Tibial nerve (tissue), 4 donors: ENCODE data around the gene PARD3B. TPM values are rescaled to one million over a fixed set of nuclear protein-coding genes. Genes with fewer than 3 reads are reported as not detected.

ENCODE experiments used
- DNase-seq, 2 donors: peaks; one replicate each; pipeline ENCODE4 v3.0.0-alpha.2; 2019; ENCODE audit warnings: low spot score in 2 of 2
- H3K27ac ChIP-seq, 4 donors: fragments of 200-600 bp; sonication (generic) in 3 of 4; one replicate each; pipeline ENCODE4 v1.5.1; 2017 to 2019; ENCODE audit warnings: mild to moderate bottlenecking in 1 of 4
- H3K27me3 ChIP-seq, 2 donors: fragments of 200-600 bp; sonication (generic) in 1 of 2; one replicate each; pipeline versions ENCODE4 v1.5.1 to v1.6.0; 2017 to 2019
- H3K36me3 ChIP-seq, 3 donors: fragments of 200-600 bp; sonication (generic); one replicate each; pipeline ENCODE4 v1.5.1; 2018 to 2019
- H3K4me1 ChIP-seq, 4 donors: fragments of 200-600 bp; sonication (generic) in 3 of 4; one replicate each; pipeline ENCODE4 v1.5.1; 2017 to 2019
- H3K4me3 ChIP-seq, 4 donors: fragments of 200-600 bp; sonication (generic) in 3 of 4; one replicate each; pipeline ENCODE4 v1.5.1; 2017 to 2019; ENCODE audit warnings: mild to moderate bottlenecking in 1 of 4, moderate library complexity in 1 of 4
- H3K9me3 ChIP-seq, 4 donors: fragments of 200-600 bp; sonication (generic) in 3 of 4; one replicate each; pipeline ENCODE4 v1.5.1; 2017 to 2019
- CTCF ChIP-seq, 5 experiments: fragments of 200-600 bp in 3 of 5; fragments of 450-650 bp in 2 of 5; sonication (generic) in 3 of 5; IDR thresholded peaks; one replicate each; pipeline ENCODE4 v1.5.1; 2016 to 2019; ENCODE audit warnings: antibody characterized with exemption in 5 of 5, mild to moderate bottlenecking in 3 of 5, moderate library complexity in 2 of 5
- EP300 ChIP-seq, 2 donors: sonication (generic); formaldehyde crosslinking; IDR thresholded peaks; one replicate each; pipeline ENCODE4 v1.6.1; 2017; ENCODE audit warnings: antibody characterized with exemption in 2 of 2, mild to moderate bottlenecking in 1 of 2
- POLR2A ChIP-seq, 2 donors: fragments of 450-650 bp; IDR thresholded peaks; one replicate each; pipeline ENCODE4 v1.6.1; 2017; ENCODE audit warnings: antibody characterized with exemption in 2 of 2, mild to moderate bottlenecking in 2 of 2, moderate library complexity in 2 of 2
- WGBS, 2 donors: methylation state at CpG; one replicate each; pipeline ENCODE4 v1.1.5; 2018; 5-methylcytosine and 5-hydroxymethylcytosine counted together
- total RNA-seq, 4 donors: library from RNA; depleted of rRNA; stranded (reverse); fragments of >200 nt; gene quantifications; one replicate each; pipeline ENCODE4 v1.1.0, GENCODE V29; 2016

The PARD3B gene
- total RNA-seq, 4 donors from 2014 or later: 47.4 to 101 (median 64.8) TPM

- no peaks in the 10 kb centered on the region for H3K27me3 ChIP-seq
- no peaks in the 10 kb centered on the region for H3K4me1 ChIP-seq
- no peak overlapping the region for H3K27ac ChIP-seq
- no peak overlapping the region for H3K4me3 ChIP-seq
- H3K36me3 ChIP-seq: peaks cover 0 to 15% (median 0%) of the 10 kb centered on the region in 3 donors
- no peaks in the 10 kb centered on the region for H3K9me3 ChIP-seq
- no peak for TF ChIP-seq POLR2A (IDR thresholded peaks at IDR 0.05)
- no peak for TF ChIP-seq CTCF (IDR thresholded peaks at IDR 0.05)
- TF ChIP-seq EP300 (IDR thresholded peaks at IDR 0.05): no peak
- DNase-seq: no peak
These were observed 752.1 kb downstream of the PARD3B start for GRCh38 chr2:205297368-205297767.

- H3K9me3 ChIP-seq: no peaks in the 10 kb centered on the region
- 72 to 79% methylated on average over 4 of the region's 4 CpGs for WGBS, 2 donors
- TF ChIP-seq POLR2A (IDR thresholded peaks at IDR 0.05) (no peak), CTCF (IDR thresholded peaks at IDR 0.05) (no peak), EP300 (IDR thresholded peaks at IDR 0.05) (no peak)
- no peaks in the 10 kb centered on the region for H3K27me3 ChIP-seq
- no peak overlapping the region for H3K27ac ChIP-seq
- H3K36me3 ChIP-seq: peaks cover 0 to 20% (median 0%) of the 10 kb centered on the region in 3 donors
- H3K4me1 ChIP-seq: no peaks in the 10 kb centered on the region
- H3K4me3 ChIP-seq: no peak overlapping the region
- no peak for DNase-seq
These were observed 752.6 kb downstream of the PARD3B start for GRCh38 chr2:205297846-205298245.

GRCh38 chr2:205311201-205311600, 765.9 kb downstream of the PARD3B start:
- WGBS, 2 donors: 67 to 69% methylated on average over 5 of the region's 5 CpGs
- Histone ChIP-seq H3K4me1 (peaks cover 0 to 7% (median 3%) of the 10 kb centered on the region in 4 donors), H3K9me3 (no peaks in the 10 kb centered on the region), H3K36me3 (peaks cover 0 to 9% (median 0%) of the 10 kb centered on the region in 3 donors), H3K27ac (no peak overlapping the region), H3K27me3 (no peaks in the 10 kb centered on the region), H3K4me3 (no peak overlapping the region)
- TF ChIP-seq CTCF (IDR thresholded peaks at IDR 0.05): no peak
- no peak for TF ChIP-seq EP300 (IDR thresholded peaks at IDR 0.05)
- TF ChIP-seq POLR2A (IDR thresholded peaks at IDR 0.05): no peak
- DNase-seq: no peak

- Histone ChIP-seq H3K4me1 (no peaks in the 10 kb centered on the region), H3K36me3 (peaks cover 0 to 3% (median 0%) of the 10 kb centered on the region in 3 donors), H3K27ac (no peak overlapping the region), H3K27me3 (no peaks in the 10 kb centered on the region), H3K4me3 (no peak overlapping the region), H3K9me3 (no peaks in the 10 kb centered on the region)
- 59 to 66% methylated on average over 2 of the region's 2 CpGs for WGBS, 2 donors
- no peak for DNase-seq
- TF ChIP-seq CTCF (IDR thresholded peaks at IDR 0.05) (no peak), POLR2A (IDR thresholded peaks at IDR 0.05) (no peak), EP300 (IDR thresholded peaks at IDR 0.05) (no peak)
These were observed 776.0 kb downstream of the PARD3B start for GRCh38 chr2:205321231-205321630.

GRCh38 chr2:205323929-205324328, 778.7 kb downstream of the PARD3B start:
- H3K27me3 ChIP-seq: no peaks in the 10 kb centered on the region
- peaks cover 0 to 3% (median 0%) of the 10 kb centered on the region in 3 donors for H3K36me3 ChIP-seq
- no peak for TF ChIP-seq CTCF (IDR thresholded peaks at IDR 0.05)
- TF ChIP-seq EP300 (IDR thresholded peaks at IDR 0.05): no peak
- no peak for TF ChIP-seq POLR2A (IDR thresholded peaks at IDR 0.05)
- no peak overlapping the region for H3K4me3 ChIP-seq
- WGBS, 2 donors: 93 to 98% methylated on average over 2 of the region's 2 CpGs
- no peak for DNase-seq
- H3K4me1 ChIP-seq: no peaks in the 10 kb centered on the region
- H3K9me3 ChIP-seq: no peaks in the 10 kb centered on the region
- no peak overlapping the region for H3K27ac ChIP-seq
